IMR-90 (cell line): Measurements from ENCODE around the gene WDR47. TPM values are rescaled to one million over a fixed set of nuclear protein-coding genes. Genes with fewer than 3 reads are reported as not detected.

Source experiments
- ATAC-seq: fragments of 200-7000 bp; cut with Tn5 transposase; 2 replicates; pipeline ENCODE4 v1.9.1; 2020; ENCODE audit warnings: low read depth, mild to moderate bottlenecking, moderate library complexity
- BruUV-seq: library from RNA; stranded (reverse); fragments of 400-500 nt; replicated peaks from 2 replicates; lab custom pipeline; 2021; lab: Mats Ljungman, UMichigan
- CTCF ChIA-PET: fragments of 300-600 bp; formaldehyde crosslinking; extraction: SDS; loops from one replicate; lab custom pipeline; 2021; ENCODE audit warnings: antibody characterized with exemption; lab: Yijun Ruan, JAX
- POLR2A ChIA-PET: fragments of 300-600 bp; sonication (Branson Sonifier 250); formaldehyde crosslinking; loops from one replicate; lab custom pipeline; 2022; ENCODE audit warnings: antibody characterized with exemption; ENCODE audit not compliant: unreplicated experiment; lab: Charles Lee
- DNase-seq: peaks from one replicate; pipeline ENCODE4 v3.0.0; 2013
- H2AFZ ChIP-seq: replicated peaks from 2 replicates; pipeline ENCODE3; 2013; ENCODE audit warnings: low read length, mild to moderate bottlenecking; ENCODE audit not compliant: poor library complexity
- H2AK5ac ChIP-seq: 2 replicates; pipeline ENCODE4 v1.6.1; 2013; ENCODE audit warnings: low read depth, low read length, inconsistent platforms
- H2AK9ac ChIP-seq: replicated peaks from 2 replicates; pipeline ENCODE3; 2013; ENCODE audit warnings: mild to moderate bottlenecking, low read depth, low read length, moderate library complexity; ENCODE audit not compliant: poor library complexity
- H2BK120ac ChIP-seq: 2 replicates; pipeline ENCODE4 v1.6.1; 2013; ENCODE audit warnings: low read depth, low read length, inconsistent platforms
- H2BK15ac ChIP-seq: 3 replicates; pipeline ENCODE4 v1.6.1; 2013; ENCODE audit warnings: low read depth, low read length, inconsistent platforms
- H2BK20ac ChIP-seq: 2 replicates; pipeline ENCODE4 v1.6.1; 2013; ENCODE audit warnings: low read depth, mild to moderate bottlenecking, inconsistent platforms, low read length, moderate library complexity
- H2BK5ac ChIP-seq: 2 replicates; pipeline ENCODE4 v1.6.1; 2013; ENCODE audit warnings: mild to moderate bottlenecking, low read depth, low read length, inconsistent platforms; ENCODE audit not compliant: poor library complexity, severe bottlenecking
- H3K14ac ChIP-seq: replicated peaks from 2 replicates; pipeline ENCODE4 v1.6.1; 2013; ENCODE audit warnings: low read depth, low read length, inconsistent platforms
- H3K18ac ChIP-seq: 2 replicates; pipeline ENCODE4 v1.6.1; 2013; ENCODE audit warnings: low read depth, low read length, control low read depth
- H3K23ac ChIP-seq: 2 replicates; pipeline ENCODE4 v1.6.1; 2013; ENCODE audit warnings: low read depth, low read length, inconsistent platforms
- H3K27ac ChIP-seq: 2 replicates; pipeline ENCODE4 v1.5.1; 2013; ENCODE audit warnings: mild to moderate bottlenecking, control low read depth, low read length; ENCODE audit not compliant: insufficient read depth
- H3K27me3 ChIP-seq: 2 replicates; pipeline ENCODE4 v1.6.1; 2013; ENCODE audit warnings: low read length; ENCODE audit not compliant: control insufficient read depth, insufficient read depth
- H3K36me3 ChIP-seq: 2 replicates; pipeline ENCODE4 v1.6.1; 2013; ENCODE audit warnings: low read length, mixed read lengths; ENCODE audit not compliant: control insufficient read depth, insufficient read depth
- H3K4ac ChIP-seq: 2 replicates; pipeline ENCODE4 v1.6.1; 2013; ENCODE audit warnings: low read depth, low read length, inconsistent platforms
- H3K4me1 ChIP-seq: 2 replicates; pipeline ENCODE4 v1.6.1; 2013; ENCODE audit warnings: low read length, mixed read lengths; ENCODE audit not compliant: control insufficient read depth, insufficient read depth
- H3K4me2 ChIP-seq: 2 replicates; pipeline ENCODE4 v1.6.1; 2013; ENCODE audit warnings: low read depth, mild to moderate bottlenecking, control low read depth, low read length, moderate library complexity
- H3K4me3 ChIP-seq: 2 replicates; pipeline ENCODE4 v1.5.1; 2013; ENCODE audit warnings: low read depth, mild to moderate bottlenecking, control low read depth, low read length, moderate library complexity; ENCODE audit not compliant: insufficient read depth
- H3K56ac ChIP-seq: 2 replicates; pipeline ENCODE4 v1.6.1; 2013; ENCODE audit warnings: low read length, inconsistent platforms; ENCODE audit not compliant: insufficient read depth; ENCODE audit errors: extremely low read depth
- H3K79me1 ChIP-seq, 2 experiments: 2 replicates each; pipeline ENCODE4 v1.6.1; 2013; ENCODE audit warnings: low read length in 2 of 2, inconsistent platforms in 1 of 2, low read depth in 1 of 2
- H3K9ac ChIP-seq: 2 replicates; pipeline ENCODE4 v1.6.1; 2013; ENCODE audit warnings: low read depth, low read length, control low read depth
- H3K9me1 ChIP-seq: 2 replicates; pipeline ENCODE4 v1.6.1; 2013; ENCODE audit warnings: low read length, inconsistent platforms; ENCODE audit not compliant: insufficient read depth
- H3K9me3 ChIP-seq: 2 replicates; pipeline ENCODE4 v1.6.1; 2013; ENCODE audit warnings: low read length; ENCODE audit not compliant: control insufficient read depth, insufficient read depth
- H4K20me1 ChIP-seq: 2 replicates; pipeline ENCODE4 v1.6.1; 2013; ENCODE audit warnings: low read length, inconsistent platforms; ENCODE audit not compliant: insufficient read depth
- H4K5ac ChIP-seq: 2 replicates; pipeline ENCODE4 v1.6.1; 2013; ENCODE audit warnings: mild to moderate bottlenecking, low read depth, low read length, control low read depth
- H4K8ac ChIP-seq, 2 experiments: 2 replicates each; pipeline ENCODE4 v1.6.1; 2013; ENCODE audit warnings: low read depth in 2 of 2, low read length in 2 of 2, control low read depth in 1 of 2, inconsistent platforms in 1 of 2
- H4K91ac ChIP-seq: 2 replicates; pipeline ENCODE4 v1.6.1; 2013; ENCODE audit warnings: low read depth, low read length, inconsistent platforms; ENCODE audit not compliant: insufficient read depth
- BHLHE40 ChIP-seq: fragments of 150-350 bp; IDR thresholded peaks from 2 replicates; pipeline ENCODE4 v1.6.1; 2016; ENCODE audit warnings: mild to moderate bottlenecking, low read depth, low read length
- ELK1 ChIP-seq: fragments of 150-350 bp; IDR thresholded peaks from 2 replicates; pipeline ENCODE4 v1.6.1; 2016; ENCODE audit warnings: low read depth, mild to moderate bottlenecking, low read length, moderate library complexity, borderline replicate concordance
- FOS ChIP-seq: fragments of 150-350 bp; IDR thresholded peaks from 2 replicates; pipeline ENCODE4 v1.6.1; 2016; ENCODE audit warnings: low read depth, low read length
- WGBS, 2 experiments: methylation state at CpG; one replicate each; pipeline versions ENCODE4 v1.1.5 to v1.1.7; 2013; ENCODE audit warnings: missing lambda C conversion rate in 2 of 2; ENCODE audit not compliant: insufficient read length in 1 of 2; ENCODE audit errors: extremely low coverage in 2 of 2; 5-methylcytosine and 5-hydroxymethylcytosine counted together
- dilution Hi-C: fragments of 300-500 bp; cut with HindIII; formaldehyde crosslinking; loops from one replicate; pipeline ENCODE4 v1.14.3; 2018; ENCODE audit warnings: low sequenced_read_pairs; ENCODE audit not compliant: unreplicated experiment
- in situ Hi-C: fragments of 300-500 bp; cut with MboI; formaldehyde crosslinking; loops from 3 replicates; pipeline ENCODE4 v1.14.3; 2019; ENCODE audit warnings: low sequenced_read_pairs, inconsistent platforms, mixed read lengths
- intact Hi-C: fragments of 100-400 bp; cut with micrococcal nuclease; formaldehyde crosslinking; loops from 2 replicates; pipeline ENCODE4 v1.10.0; 2022
- polyA plus RNA-seq, 3 experiments: library from polyadenylated mRNA; depleted of rRNA; stranded (reverse); fragments of >200 nt; gene quantifications; 2 replicates each; pipeline ENCODE4 v1.2.3, GENCODE V29; 2012; ENCODE audit warnings: low replicate concordance in 1 of 3
- total RNA-seq: library from RNA; depleted of rRNA; stranded (reverse); fragments of >200 nt; gene quantifications from 2 replicates; pipeline ENCODE4 v1.2.3, GENCODE V29; 2012

WDR47 gene
- total and polyA plus RNA-seq, 2 of the 4 experiments (the other 2 are of a cell fraction), result 8.2 to 17.4 TPM

- Histone ChIP-seq H3K56ac (no peak overlapping the region), H2BK120ac (no peak overlapping the region), H3K36me3 (peaks cover 21% of the 10 kb centered on the region), H2BK15ac (no peak overlapping the region), H3K9me3 (no peaks in the 10 kb centered on the region), H3K23ac (no peak overlapping the region), H2AK9ac (no peak overlapping the region), H2AFZ (no peak overlapping the region), H4K8ac (no peak overlapping the region), H4K5ac (no peak overlapping the region), H4K91ac (no peak overlapping the region), H3K4me1 (no peaks in the 10 kb centered on the region), H3K27ac (no peak overlapping the region), H3K4ac (no peak overlapping the region), H4K20me1 (no peaks in the 10 kb centered on the region), H3K4me3 (no peak overlapping the region), H3K14ac (no peak overlapping the region), H3K9ac (no peak overlapping the region), H2BK5ac (no peak overlapping the region), H3K4me2 (no peak overlapping the region), H3K9me1 (0 out of 2 replicates have a peak, but pooled peaks cover 3% of the 10 kb centered on the region), H2BK20ac (no peak overlapping the region), H2AK5ac (no peak overlapping the region), H3K79me1 (peaks cover 1 to 4% of the 10 kb centered on the region in 2 experiments; a peak in 2 of 4 replicates), H3K27me3 (no peaks in the 10 kb centered on the region), H3K18ac (no peak overlapping the region)
- 91% methylated on average over 4 of the region's 4 CpGs; no CpG with 5 or more reads in 1 of the 2 experiments for WGBS, 2 experiments
- dilution Hi-C loops (no loop called here), intact Hi-C loops (no loop called here), in situ Hi-C loops (no loop called here)
- TF ChIP-seq FOS, result no peak
- TF ChIP-seq BHLHE40, result no peak
- no peak for TF ChIP-seq ELK1
- no peak for DNase-seq
- no TSS peak for BruUV-seq
- no peak for ATAC-seq
- ChIA-PET CTCF (interaction anchor here (0.5 kb wide), 1 partner anchor 63 kb away, joined by 4 read pairs; no protein-coding TSS in a partner anchor), POLR2A (no interaction called here)
Observed at GRCh38 chr1:108976658-108977057, 65.2 kb downstream of the WDR47 start.
